ENCODE results near the gene SDK1. TPM values are rescaled to one million over a fixed set of nuclear protein-coding genes. Genes with fewer than 3 reads are reported as not detected.

SDK1 gene
- total RNA-seq, 1 donor: 0.36 TPM

- no peak for DNase-seq (ENCODE audit: insufficient read length, low spot score, missing footprints)
- Histone ChIP-seq H3K27ac (ENCODE audit: low read depth, low read length) (no peak overlapping the region), H3K27me3 (ENCODE audit: insufficient read depth, low read length) (no peaks in the 10 kb centered on the region), H3K4me1 (ENCODE audit: insufficient read depth, low read length) (no peaks in the 10 kb centered on the region), H3K36me3 (ENCODE audit: insufficient read depth, low read length) (no peaks in the 10 kb centered on the region), H3K79me2 (ENCODE audit: insufficient read depth, low read length) (no peaks in the 10 kb centered on the region), H3K9me3 (ENCODE audit: low read depth, low read length) (no peaks in the 10 kb centered on the region), H3K4me2 (ENCODE audit: insufficient read depth, low read length) (no peak overlapping the region), H2AFZ (ENCODE audit: low read length) (no peak overlapping the region), H3K4me3 (ENCODE audit: insufficient read depth, low read length) (no peak overlapping the region), H4K20me1 (ENCODE audit: insufficient read depth, low read length) (no peaks in the 10 kb centered on the region)
- TF ChIP-seq, protein P1, sequence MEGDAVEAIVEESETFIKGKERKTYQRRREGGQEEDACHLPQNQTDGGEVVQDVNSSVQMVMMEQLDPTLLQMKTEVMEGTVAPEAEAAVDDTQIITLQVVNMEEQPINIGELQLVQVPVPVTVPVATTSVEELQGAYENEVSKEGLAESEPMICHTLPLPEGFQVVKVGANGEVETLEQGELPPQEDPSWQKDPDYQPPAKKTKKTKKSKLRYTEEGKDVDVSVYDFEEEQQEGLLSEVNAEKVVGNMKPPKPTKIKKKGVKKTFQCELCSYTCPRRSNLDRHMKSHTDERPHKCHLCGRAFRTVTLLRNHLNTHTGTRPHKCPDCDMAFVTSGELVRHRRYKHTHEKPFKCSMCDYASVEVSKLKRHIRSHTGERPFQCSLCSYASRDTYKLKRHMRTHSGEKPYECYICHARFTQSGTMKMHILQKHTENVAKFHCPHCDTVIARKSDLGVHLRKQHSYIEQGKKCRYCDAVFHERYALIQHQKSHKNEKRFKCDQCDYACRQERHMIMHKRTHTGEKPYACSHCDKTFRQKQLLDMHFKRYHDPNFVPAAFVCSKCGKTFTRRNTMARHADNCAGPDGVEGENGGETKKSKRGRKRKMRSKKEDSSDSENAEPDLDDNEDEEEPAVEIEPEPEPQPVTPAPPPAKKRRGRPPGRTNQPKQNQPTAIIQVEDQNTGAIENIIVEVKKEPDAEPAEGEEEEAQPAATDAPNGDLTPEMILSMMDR (IDR thresholded peaks at IDR 0.05; ENCODE audit: extremely low read depth, low read depth, low read length): no peak
Observed at GRCh38 chr7:3895341-3896116, 594.5 kb downstream of the SDK1 start.

DNA sequence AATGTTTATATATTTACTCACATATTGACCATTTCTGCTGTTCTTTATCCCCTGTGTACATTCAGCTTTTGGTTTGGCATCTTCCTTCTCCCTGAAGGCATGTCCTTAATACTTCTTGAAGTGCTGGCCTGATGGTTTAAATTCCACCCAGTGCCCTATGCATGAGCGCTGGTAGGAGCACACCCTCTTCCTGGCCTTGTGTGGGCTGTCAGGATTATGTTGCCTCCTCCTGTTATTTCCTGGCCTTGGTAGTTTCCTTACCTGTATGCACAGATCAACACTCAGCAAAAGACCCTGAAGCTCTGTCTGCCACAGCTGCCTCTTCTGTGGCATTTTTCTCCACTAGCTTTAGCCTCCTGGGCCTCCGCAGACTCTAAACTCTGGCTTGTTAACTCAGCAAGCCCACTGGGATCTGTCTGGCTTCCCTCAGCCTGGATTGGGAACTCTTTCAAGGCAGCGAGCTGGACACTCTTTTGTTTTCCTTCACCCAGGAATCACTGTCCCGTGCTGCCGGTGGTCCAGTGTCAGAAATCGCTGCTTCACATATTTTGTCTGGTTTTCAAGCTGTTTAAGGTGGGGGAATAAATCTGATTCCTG lies 595.2 kb downstream of the SDK1 start:
- H3K79me2 ChIP-seq (ENCODE audit: insufficient read depth, low read length): no peaks in the 10 kb centered on the region
- TF ChIP-seq, protein P1 (IDR thresholded peaks at IDR 0.05; ENCODE audit: extremely low read depth, low read depth, low read length): no peak
- no peaks in the 10 kb centered on the region for H4K20me1 ChIP-seq (ENCODE audit: insufficient read depth, low read length)
- H3K36me3 ChIP-seq (ENCODE audit: insufficient read depth, low read length): no peaks in the 10 kb centered on the region
- no peaks in the 10 kb centered on the region for H3K9me3 ChIP-seq (ENCODE audit: low read depth, low read length)
- no peak for DNase-seq (ENCODE audit: insufficient read length, low spot score, missing footprints)
- H3K4me2 ChIP-seq (ENCODE audit: insufficient read depth, low read length): no peak overlapping the region
- no peak overlapping the region for H2AFZ ChIP-seq (ENCODE audit: low read length)
- H3K27ac ChIP-seq (ENCODE audit: low read depth, low read length): no peak overlapping the region
- H3K4me1 ChIP-seq (ENCODE audit: insufficient read depth, low read length): no peaks in the 10 kb centered on the region
- H3K4me3 ChIP-seq (ENCODE audit: insufficient read depth, low read length): no peak overlapping the region
- H3K27me3 ChIP-seq (ENCODE audit: insufficient read depth, low read length): no peaks in the 10 kb centered on the region

DNA sequence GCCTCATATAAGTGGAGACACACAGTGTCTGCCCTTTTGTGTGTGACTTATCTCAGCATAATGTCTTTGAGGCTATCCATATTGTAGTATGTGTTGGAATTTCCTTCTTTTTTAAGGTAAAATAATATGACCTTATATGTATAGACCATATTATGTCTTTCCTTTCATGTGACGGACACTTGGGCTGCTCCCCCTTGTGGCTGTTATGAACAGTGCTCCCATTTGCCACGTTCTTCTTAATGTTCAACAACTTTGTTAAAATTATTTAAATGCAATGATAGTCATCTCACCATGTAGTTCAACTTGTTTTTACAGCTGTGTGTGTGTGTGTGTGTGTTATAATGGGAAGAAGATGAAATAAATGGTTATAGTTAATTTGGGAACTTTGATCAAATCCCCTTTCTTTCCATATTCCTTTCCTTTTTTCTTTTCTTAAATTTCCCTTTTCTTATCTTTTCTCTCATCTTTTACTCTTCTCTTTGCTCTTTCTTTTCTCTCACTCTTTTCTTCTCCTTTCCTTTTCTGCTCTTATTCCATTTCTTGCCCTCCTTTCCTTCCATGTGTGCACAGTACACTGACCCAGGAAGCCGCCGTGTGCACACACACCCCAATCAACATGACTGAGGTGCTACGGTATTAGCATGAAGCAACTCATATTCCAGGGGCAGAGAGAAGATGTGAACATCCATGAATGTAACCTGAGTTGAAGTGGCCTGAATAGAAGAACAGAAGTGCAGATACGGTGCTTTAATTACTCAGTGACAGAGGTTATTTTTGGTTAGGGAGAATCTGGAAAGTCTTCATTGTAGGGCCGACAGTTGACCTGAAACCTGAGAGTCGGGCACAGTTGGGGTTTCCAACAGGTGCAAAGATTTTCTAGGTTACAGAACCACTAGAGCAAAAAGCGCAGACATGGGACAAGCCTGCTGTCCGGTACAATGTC lies 596.6 kb downstream of the SDK1 start:
- peak; percentile 84 for DNase-seq (ENCODE audit: insufficient read length, low spot score, missing footprints)
- Histone ChIP-seq H3K9me3 (ENCODE audit: low read depth, low read length) (no peaks in the 10 kb centered on the region), H3K27ac (ENCODE audit: low read depth, low read length) (no peak overlapping the region), H3K4me2 (ENCODE audit: insufficient read depth, low read length) (no peak overlapping the region), H2AFZ (ENCODE audit: low read length) (no peak overlapping the region), H3K4me1 (ENCODE audit: insufficient read depth, low read length) (no peaks in the 10 kb centered on the region), H3K36me3 (ENCODE audit: insufficient read depth, low read length) (no peaks in the 10 kb centered on the region), H3K79me2 (ENCODE audit: insufficient read depth, low read length) (no peaks in the 10 kb centered on the region), H3K4me3 (ENCODE audit: insufficient read depth, low read length) (no peak overlapping the region), H4K20me1 (ENCODE audit: insufficient read depth, low read length) (no peaks in the 10 kb centered on the region), H3K27me3 (ENCODE audit: insufficient read depth, low read length) (no peaks in the 10 kb centered on the region)
- TF ChIP-seq, protein P1 (IDR thresholded peaks at IDR 0.05; ENCODE audit: extremely low read depth, low read depth, low read length): peak; percentile 78

Data from osteoblast (primary cell).